WTC11 (cell line): ENCODE data around the gene CDK5RAP2. TPM values are rescaled to one million over a fixed set of nuclear protein-coding genes. Genes with fewer than 3 reads are reported as not detected.

Experiments
- ATAC-seq: fragments of 200-7000 bp; cut with Tn5 transposase; 2 replicates; pipeline ENCODE4 v1.10.0; 2021; ENCODE audit warnings: mild to moderate bottlenecking, moderate library complexity
- CTCF ChIA-PET: fragments of 300-600 bp; sonication (Branson Sonifier 250); formaldehyde crosslinking; loops from one replicate; lab custom pipeline; 2021; ENCODE audit warnings: antibody characterized with exemption; lab: Charles Lee
- POLR2A ChIA-PET: fragments of 350-600 bp; sonication (Branson Sonifier 250); formaldehyde crosslinking; loops from one replicate; lab custom pipeline; 2021; ENCODE audit warnings: antibody characterized with exemption; lab: Charles Lee
- DNase-seq: peaks from one replicate; pipeline ENCODE4 v3.0.0; 2021; ENCODE audit warnings: low spot score
- H3K27ac Mint-ChIP-seq: 2 replicates; pipeline ENCODE4 v1.8.0; 2021; ENCODE audit warnings: mixed read lengths
- H3K27me3 Mint-ChIP-seq: 2 replicates; pipeline ENCODE4 v1.8.0; 2021; ENCODE audit warnings: low read depth, mild to moderate bottlenecking, moderate library complexity, mixed read lengths
- H3K36me3 Mint-ChIP-seq: 2 replicates; pipeline ENCODE4 v1.8.0; 2021; ENCODE audit warnings: mixed read lengths
- H3K4me1 Mint-ChIP-seq: 2 replicates; pipeline ENCODE4 v1.8.0; 2022; ENCODE audit warnings: mixed read lengths
- H3K4me3 Mint-ChIP-seq: 2 replicates; pipeline ENCODE4 v1.8.0; 2021; ENCODE audit warnings: mild to moderate bottlenecking, moderate library complexity, mixed read lengths
- H3K9me3 Mint-ChIP-seq: 2 replicates; pipeline ENCODE4 v1.8.0; 2021; ENCODE audit warnings: mixed read lengths
- CBFB ChIP-seq: sonication (generic); formaldehyde crosslinking; IDR thresholded peaks from 2 replicates; pipeline ENCODE4 v1.8.1; 2022; ENCODE audit warnings: mild to moderate bottlenecking, low read depth, missing genetic modification reagents
- CREB1 ChIP-seq: sonication (generic); formaldehyde crosslinking; IDR thresholded peaks from 2 replicates; pipeline ENCODE4 v1.8.0; 2023; ENCODE audit warnings: mild to moderate bottlenecking, missing genetic modification reagents
- GABPB1 ChIP-seq: sonication (generic); formaldehyde crosslinking; IDR thresholded peaks from 2 replicates; pipeline ENCODE4 v1.8.1; 2023; ENCODE audit warnings: mild to moderate bottlenecking, missing genetic modification reagents
- IRF2 ChIP-seq: sonication (generic); formaldehyde crosslinking; IDR thresholded peaks from 2 replicates; pipeline ENCODE4 v1.8.0; 2022; ENCODE audit warnings: low read depth, missing genetic modification reagents, borderline replicate concordance
- JAZF1 ChIP-seq: fragments of 250-450 bp; sonication (Bioruptor Pico); IDR thresholded peaks from 2 replicates; pipeline ENCODE4 v1.9.0; 2021; ENCODE audit warnings: moderate library complexity, mild to moderate bottlenecking, inconsistent platforms
- NFATC4 ChIP-seq: fragments of 250-450 bp; sonication (Bioruptor Pico); IDR thresholded peaks from 2 replicates; pipeline ENCODE4 v1.9.0; 2021; ENCODE audit warnings: mild to moderate bottlenecking
- NR2C2 ChIP-seq: sonication (generic); formaldehyde crosslinking; IDR thresholded peaks from 2 replicates; pipeline ENCODE4 v1.8.0; 2022; ENCODE audit warnings: mild to moderate bottlenecking, missing genetic modification reagents
- PRRX2 ChIP-seq: fragments of 250-450 bp; sonication (Bioruptor Pico); IDR thresholded peaks from 2 replicates; pipeline ENCODE4 v1.8.0; 2021; ENCODE audit warnings: mild to moderate bottlenecking
- TCF7 ChIP-seq: sonication (generic); formaldehyde crosslinking; IDR thresholded peaks from 2 replicates; pipeline ENCODE4 v1.8.0; 2022; ENCODE audit warnings: mild to moderate bottlenecking, low read depth, missing genetic modification reagents, moderate library complexity
- ZNF138 ChIP-seq: sonication (generic); formaldehyde crosslinking; conservative IDR thresholded peaks from 2 replicates; pipeline ENCODE4 v1.8.1; 2022; ENCODE audit warnings: mild to moderate bottlenecking, moderate library complexity, missing genetic modification reagents
- ZNF263 ChIP-seq: sonication (generic); formaldehyde crosslinking; IDR thresholded peaks from 2 replicates; pipeline ENCODE4 v1.8.1; 2022; ENCODE audit warnings: low read depth, mild to moderate bottlenecking, moderate library complexity, missing genetic modification reagents
- ZNF396 ChIP-seq: fragments of 250-450 bp; sonication (Bioruptor Pico); IDR thresholded peaks from 2 replicates; pipeline ENCODE4 v1.8.0; 2021; ENCODE audit warnings: mild to moderate bottlenecking, moderate library complexity, borderline replicate concordance
- ZNF423 ChIP-seq: fragments of 250-450 bp; sonication (Bioruptor Pico); IDR thresholded peaks from 2 replicates; pipeline ENCODE4 v2.1.2; 2022; ENCODE audit warnings: mild to moderate bottlenecking, moderate library complexity
- total RNA-seq: library from RNA; stranded (reverse); gene quantifications from 3 replicates; pipeline ENCODE4 v1.2.3, GENCODE V29; 2021
- TF ChIP-seq, protein P1 (sequence below): sonication (generic); formaldehyde crosslinking; IDR thresholded peaks from 2 replicates; pipeline ENCODE4 v1.8.0; 2022; ENCODE audit warnings: missing genetic modification reagents
- TF ChIP-seq, protein P2 (sequence below): fragments of 250-450 bp; sonication (Bioruptor Pico); conservative IDR thresholded peaks from 2 replicates; pipeline ENCODE4 v1.9.0; 2021; ENCODE audit warnings: mild to moderate bottlenecking
- TF ChIP-seq, protein P3 (sequence below): fragments of 250-450 bp; sonication (Bioruptor Pico); IDR thresholded peaks from 2 replicates; pipeline ENCODE4 v1.9.0; 2021; ENCODE audit warnings: moderate library complexity, mild to moderate bottlenecking, inconsistent platforms, borderline replicate concordance
- TF ChIP-seq, protein P4 (sequence below): fragments of 250-450 bp; sonication (Bioruptor Pico); IDR thresholded peaks from 2 replicates; pipeline ENCODE4 v1.9.0; 2021; ENCODE audit warnings: mild to moderate bottlenecking
- TF ChIP-seq, protein P5 (sequence below): sonication (generic); formaldehyde crosslinking; IDR thresholded peaks from 2 replicates; pipeline ENCODE4 v1.8.0; 2023; ENCODE audit warnings: missing genetic modification reagents, mild to moderate bottlenecking, borderline replicate concordance

CDK5RAP2 gene
- total RNA-seq, 1 experiment from 2014 or later: 48.3 TPM

DNA sequence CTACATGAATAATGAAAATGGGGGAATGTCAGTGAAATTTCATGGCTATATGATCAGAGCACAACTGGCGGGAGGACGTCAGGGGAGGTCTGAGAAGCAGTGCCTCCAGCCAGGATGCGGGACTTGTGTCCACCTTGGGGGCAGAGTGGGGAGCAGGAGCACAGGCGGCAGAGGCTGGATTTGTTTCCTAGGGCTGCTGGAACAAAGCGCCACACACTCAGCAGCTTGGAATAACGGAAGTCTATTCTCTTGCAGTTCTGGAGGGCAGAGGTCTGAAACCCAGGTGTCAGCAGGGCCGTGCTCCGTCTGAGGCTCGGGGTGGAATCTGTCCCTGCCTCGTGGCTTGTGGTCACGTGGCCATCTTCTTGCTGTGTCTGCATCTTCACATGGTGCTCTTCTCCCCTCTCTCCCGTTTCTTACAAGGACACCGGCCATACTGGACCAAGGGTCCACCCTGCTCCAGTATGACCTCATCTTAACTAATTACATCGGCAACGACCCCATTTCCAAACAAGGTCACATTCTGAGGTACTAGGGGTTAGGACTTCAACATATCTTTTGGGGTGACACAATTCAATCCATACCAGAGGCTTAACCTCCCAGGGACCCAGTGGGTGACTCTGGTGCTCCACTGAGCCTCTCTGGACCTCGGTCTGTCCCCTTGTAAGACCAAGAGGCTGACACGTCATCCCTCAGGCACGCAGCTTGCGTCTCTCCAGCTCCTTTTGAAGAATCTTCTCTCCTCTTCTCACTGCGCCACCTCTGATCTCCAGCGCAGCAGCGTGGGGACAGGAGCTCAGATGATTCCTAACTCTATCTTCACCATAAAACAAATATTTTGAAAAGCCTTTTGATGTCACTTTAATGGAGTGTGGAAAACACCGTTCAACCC is 202.5 kb downstream of the CDK5RAP2 start (continued):
- TF ChIP-seq TCF7 (CRISPR knock-in tag) (no peak), ZNF263 (CRISPR knock-in tag) (no peak)

DNA sequence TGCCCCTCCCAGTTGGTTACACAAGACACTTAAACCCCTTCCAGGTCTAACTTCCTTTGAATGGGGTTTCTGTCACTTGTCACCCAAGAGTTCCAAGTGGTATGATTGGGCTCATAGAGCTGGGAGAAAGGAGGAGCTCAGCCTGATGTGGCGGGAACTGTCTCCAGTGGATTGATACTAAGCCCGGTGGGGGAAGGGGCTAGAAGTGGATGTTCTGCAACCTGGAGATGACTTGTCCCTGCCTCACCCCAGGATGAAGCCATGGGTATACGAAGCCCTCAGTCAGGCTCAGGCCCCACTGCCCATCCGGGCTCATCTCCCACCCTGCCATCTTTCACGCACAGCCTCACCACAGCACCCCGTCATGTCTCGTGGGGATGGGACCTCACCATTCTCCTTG is 203.9 kb downstream of the CDK5RAP2 start:
- no peak for ATAC-seq
- peaks cover 30% of the 10 kb centered on the region for H3K9me3 Mint-ChIP-seq
- TF ChIP-seq GABPB1 (CRISPR knock-in tag): no peak
- TF ChIP-seq, protein P1, sequence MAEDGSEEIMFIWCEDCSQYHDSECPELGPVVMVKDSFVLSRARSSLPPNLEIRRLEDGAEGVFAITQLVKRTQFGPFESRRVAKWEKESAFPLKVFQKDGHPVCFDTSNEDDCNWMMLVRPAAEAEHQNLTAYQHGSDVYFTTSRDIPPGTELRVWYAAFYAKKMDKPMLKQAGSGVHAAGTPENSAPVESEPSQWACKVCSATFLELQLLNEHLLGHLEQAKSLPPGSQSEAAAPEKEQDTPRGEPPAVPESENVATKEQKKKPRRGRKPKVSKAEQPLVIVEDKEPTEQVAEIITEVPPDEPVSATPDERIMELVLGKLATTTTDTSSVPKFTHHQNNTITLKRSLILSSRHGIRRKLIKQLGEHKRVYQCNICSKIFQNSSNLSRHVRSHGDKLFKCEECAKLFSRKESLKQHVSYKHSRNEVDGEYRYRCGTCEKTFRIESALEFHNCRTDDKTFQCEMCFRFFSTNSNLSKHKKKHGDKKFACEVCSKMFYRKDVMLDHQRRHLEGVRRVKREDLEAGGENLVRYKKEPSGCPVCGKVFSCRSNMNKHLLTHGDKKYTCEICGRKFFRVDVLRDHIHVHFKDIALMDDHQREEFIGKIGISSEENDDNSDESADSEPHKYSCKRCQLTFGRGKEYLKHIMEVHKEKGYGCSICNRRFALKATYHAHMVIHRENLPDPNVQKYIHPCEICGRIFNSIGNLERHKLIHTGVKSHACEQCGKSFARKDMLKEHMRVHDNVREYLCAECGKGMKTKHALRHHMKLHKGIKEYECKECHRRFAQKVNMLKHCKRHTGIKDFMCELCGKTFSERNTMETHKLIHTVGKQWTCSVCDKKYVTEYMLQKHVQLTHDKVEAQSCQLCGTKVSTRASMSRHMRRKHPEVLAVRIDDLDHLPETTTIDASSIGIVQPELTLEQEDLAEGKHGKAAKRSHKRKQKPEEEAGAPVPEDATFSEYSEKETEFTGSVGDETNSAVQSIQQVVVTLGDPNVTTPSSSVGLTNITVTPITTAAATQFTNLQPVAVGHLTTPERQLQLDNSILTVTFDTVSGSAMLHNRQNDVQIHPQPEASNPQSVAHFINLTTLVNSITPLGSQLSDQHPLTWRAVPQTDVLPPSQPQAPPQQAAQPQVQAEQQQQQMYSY (CRISPR knock-in tag): no peak
- TF ChIP-seq JAZF1 (CRISPR knock-in tag): no peak
- TF ChIP-seq NFATC4 (CRISPR knock-in tag): no peak
- TF ChIP-seq PRRX2 (CRISPR knock-in tag): no peak
- TF ChIP-seq CREB1 (CRISPR knock-in tag): no peak
- no peak for TF ChIP-seq ZNF138 (CRISPR knock-in tag)
- no peak for TF ChIP-seq IRF2
- TF ChIP-seq, protein P2, sequence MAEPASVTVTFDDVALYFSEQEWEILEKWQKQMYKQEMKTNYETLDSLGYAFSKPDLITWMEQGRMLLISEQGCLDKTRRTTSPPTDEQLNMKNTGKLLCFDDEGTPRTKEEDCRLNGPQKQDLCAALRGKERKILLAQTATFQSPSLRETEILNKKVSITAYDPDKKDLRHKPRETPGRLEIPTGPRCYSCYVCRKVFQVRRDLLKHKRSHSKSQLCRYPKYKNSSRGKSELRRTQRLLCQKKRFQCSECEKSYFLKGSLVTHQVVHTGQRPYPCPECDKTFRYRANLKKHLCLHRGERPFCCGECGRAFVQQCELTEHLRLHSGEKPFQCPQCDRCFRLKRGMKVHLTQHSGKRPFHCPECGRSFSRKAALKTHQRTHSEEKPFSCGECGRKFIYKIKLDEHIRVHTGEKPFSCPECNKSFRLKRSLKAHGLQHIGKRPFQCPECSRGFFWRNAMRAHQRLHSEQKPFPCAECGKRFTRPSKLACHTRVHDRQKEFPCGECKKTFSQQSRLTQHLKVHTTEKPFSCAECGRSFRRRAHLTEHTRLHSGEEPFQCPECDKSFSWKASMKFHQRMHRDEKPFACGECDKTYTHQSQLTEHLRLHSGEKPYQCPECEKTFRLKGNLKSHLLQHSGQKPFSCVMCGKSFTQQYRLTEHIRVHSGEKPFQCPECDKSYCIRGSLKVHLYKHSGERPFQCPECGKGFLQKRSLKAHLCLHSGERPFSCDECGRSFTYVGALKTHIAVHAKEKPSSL (CRISPR knock-in tag): no peak
- TF ChIP-seq ZNF396: no peak
- TF ChIP-seq, protein P3, sequence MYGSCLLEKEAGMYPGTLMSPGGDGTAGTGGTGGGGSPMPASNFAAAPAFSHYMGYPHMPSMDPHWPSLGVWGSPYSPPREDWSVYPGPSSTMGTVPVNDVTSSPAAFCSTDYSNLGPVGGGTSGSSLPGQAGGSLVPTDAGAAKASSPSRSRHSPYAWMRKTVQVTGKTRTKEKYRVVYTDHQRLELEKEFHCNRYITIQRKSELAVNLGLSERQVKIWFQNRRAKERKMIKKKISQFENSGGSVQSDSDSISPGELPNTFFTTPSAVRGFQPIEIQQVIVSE: no peak
- no peak for TF ChIP-seq CBFB (CRISPR knock-in tag)
- TF ChIP-seq, all 79 proteins: peak for 0
- DNase-seq: no peak
- POLR2A ChIA-PET: no interaction called here
- peaks cover 12% of the 10 kb centered on the region for H3K27me3 Mint-ChIP-seq
- no peak overlapping the region for H3K27ac Mint-ChIP-seq
- CTCF ChIA-PET: no interaction called here
- no peak overlapping the region for H3K4me3 Mint-ChIP-seq
- H3K4me1 Mint-ChIP-seq: peaks cover 18% of the 10 kb centered on the region
- H3K36me3 Mint-ChIP-seq: peaks cover 35% of the 10 kb centered on the region

DNA sequence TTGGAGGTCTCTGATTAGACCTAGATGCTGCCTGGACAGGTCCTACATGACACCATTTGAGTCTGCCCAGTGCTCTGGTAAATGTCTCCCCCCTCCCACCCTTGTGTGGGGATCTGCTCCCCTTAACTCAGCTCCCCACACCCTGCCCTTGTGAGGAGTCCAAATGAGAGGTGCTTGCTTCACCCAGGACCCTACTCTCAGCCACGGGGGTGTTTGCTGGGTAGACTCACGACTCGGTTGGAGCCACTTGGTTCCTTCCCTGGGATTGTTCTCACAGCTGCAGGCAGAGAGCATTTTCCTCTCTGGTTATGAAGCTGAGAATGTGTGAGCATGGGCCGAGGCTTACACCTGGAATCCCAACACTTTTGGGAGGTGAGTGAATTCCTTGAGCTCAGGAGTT is 204.7 kb downstream of the CDK5RAP2 start:
- H3K27me3 Mint-ChIP-seq: peaks cover 12% of the 10 kb centered on the region
- no peak for DNase-seq
- CTCF ChIA-PET: no interaction called here
- ATAC-seq: no peak
- peaks cover 34% of the 10 kb centered on the region for H3K36me3 Mint-ChIP-seq
- H3K9me3 Mint-ChIP-seq: peaks cover 27% of the 10 kb centered on the region
- H3K4me3 Mint-ChIP-seq: no peak overlapping the region
- peaks cover 18% of the 10 kb centered on the region for H3K4me1 Mint-ChIP-seq
- no peak overlapping the region for H3K27ac Mint-ChIP-seq
- POLR2A ChIA-PET: interaction anchor here (0.7 kb wide), 1 partner anchor 84 kb away, joined by 3 read pairs; no protein-coding TSS in a partner anchor
- TF ChIP-seq, protein P4, sequence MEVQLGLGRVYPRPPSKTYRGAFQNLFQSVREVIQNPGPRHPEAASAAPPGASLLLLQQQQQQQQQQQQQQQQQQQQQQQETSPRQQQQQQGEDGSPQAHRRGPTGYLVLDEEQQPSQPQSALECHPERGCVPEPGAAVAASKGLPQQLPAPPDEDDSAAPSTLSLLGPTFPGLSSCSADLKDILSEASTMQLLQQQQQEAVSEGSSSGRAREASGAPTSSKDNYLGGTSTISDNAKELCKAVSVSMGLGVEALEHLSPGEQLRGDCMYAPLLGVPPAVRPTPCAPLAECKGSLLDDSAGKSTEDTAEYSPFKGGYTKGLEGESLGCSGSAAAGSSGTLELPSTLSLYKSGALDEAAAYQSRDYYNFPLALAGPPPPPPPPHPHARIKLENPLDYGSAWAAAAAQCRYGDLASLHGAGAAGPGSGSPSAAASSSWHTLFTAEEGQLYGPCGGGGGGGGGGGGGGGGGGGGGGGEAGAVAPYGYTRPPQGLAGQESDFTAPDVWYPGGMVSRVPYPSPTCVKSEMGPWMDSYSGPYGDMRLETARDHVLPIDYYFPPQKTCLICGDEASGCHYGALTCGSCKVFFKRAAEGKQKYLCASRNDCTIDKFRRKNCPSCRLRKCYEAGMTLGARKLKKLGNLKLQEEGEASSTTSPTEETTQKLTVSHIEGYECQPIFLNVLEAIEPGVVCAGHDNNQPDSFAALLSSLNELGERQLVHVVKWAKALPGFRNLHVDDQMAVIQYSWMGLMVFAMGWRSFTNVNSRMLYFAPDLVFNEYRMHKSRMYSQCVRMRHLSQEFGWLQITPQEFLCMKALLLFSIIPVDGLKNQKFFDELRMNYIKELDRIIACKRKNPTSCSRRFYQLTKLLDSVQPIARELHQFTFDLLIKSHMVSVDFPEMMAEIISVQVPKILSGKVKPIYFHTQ (CRISPR knock-in tag): no peak
- TF ChIP-seq ZNF423 (CRISPR knock-in tag): no peak
- TF ChIP-seq, protein P3: no peak
- TF ChIP-seq, protein P5, sequence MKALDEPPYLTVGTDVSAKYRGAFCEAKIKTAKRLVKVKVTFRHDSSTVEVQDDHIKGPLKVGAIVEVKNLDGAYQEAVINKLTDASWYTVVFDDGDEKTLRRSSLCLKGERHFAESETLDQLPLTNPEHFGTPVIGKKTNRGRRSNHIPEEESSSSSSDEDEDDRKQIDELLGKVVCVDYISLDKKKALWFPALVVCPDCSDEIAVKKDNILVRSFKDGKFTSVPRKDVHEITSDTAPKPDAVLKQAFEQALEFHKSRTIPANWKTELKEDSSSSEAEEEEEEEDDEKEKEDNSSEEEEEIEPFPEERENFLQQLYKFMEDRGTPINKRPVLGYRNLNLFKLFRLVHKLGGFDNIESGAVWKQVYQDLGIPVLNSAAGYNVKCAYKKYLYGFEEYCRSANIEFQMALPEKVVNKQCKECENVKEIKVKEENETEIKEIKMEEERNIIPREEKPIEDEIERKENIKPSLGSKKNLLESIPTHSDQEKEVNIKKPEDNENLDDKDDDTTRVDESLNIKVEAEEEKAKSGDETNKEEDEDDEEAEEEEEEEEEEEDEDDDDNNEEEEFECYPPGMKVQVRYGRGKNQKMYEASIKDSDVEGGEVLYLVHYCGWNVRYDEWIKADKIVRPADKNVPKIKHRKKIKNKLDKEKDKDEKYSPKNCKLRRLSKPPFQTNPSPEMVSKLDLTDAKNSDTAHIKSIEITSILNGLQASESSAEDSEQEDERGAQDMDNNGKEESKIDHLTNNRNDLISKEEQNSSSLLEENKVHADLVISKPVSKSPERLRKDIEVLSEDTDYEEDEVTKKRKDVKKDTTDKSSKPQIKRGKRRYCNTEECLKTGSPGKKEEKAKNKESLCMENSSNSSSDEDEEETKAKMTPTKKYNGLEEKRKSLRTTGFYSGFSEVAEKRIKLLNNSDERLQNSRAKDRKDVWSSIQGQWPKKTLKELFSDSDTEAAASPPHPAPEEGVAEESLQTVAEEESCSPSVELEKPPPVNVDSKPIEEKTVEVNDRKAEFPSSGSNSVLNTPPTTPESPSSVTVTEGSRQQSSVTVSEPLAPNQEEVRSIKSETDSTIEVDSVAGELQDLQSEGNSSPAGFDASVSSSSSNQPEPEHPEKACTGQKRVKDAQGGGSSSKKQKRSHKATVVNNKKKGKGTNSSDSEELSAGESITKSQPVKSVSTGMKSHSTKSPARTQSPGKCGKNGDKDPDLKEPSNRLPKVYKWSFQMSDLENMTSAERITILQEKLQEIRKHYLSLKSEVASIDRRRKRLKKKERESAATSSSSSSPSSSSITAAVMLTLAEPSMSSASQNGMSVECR (CRISPR knock-in tag): no peak
- no peak for TF ChIP-seq CREB1 (CRISPR knock-in tag)
- no peak for TF ChIP-seq NR2C2 (CRISPR knock-in tag)
